Cardiac muscle cell (in vitro differentiated cells and primary cell): ENCODE data around the gene ZNF469. TPM values are rescaled to one million over a fixed set of nuclear protein-coding genes. Genes with fewer than 3 reads are reported as not detected.

ENCODE experiments used
- DNase-seq, 2 donors: peaks; one replicate each; pipeline versions ENCODE4 v3.0.0 to v3.0.0-alpha.2; 2010 to 2017; ENCODE audit warnings: low read depth in 1 of 2, low spot score in 1 of 2
- H3K27ac ChIP-seq: fragments of 200-600 bp; sonication (generic); 2 replicates; pipeline ENCODE4 v1.5.1; 2016
- H3K27me3 ChIP-seq: fragments of 200-600 bp; sonication (generic); 2 replicates; pipeline ENCODE4 v1.6.0; 2016; ENCODE audit warnings: control low read depth
- H3K36me3 ChIP-seq: fragments of 200-600 bp; sonication (generic); 2 replicates; pipeline ENCODE4 v1.5.1; 2016; ENCODE audit warnings: control low read depth
- H3K4me1 ChIP-seq: fragments of 200-600 bp; sonication (generic); 2 replicates; pipeline ENCODE4 v1.8.1; 2017; ENCODE audit warnings: low read depth, mild to moderate bottlenecking, mixed run types
- H3K4me3 ChIP-seq: fragments of 200-600 bp; sonication (generic); 2 replicates; pipeline ENCODE4 v1.5.1; 2016; ENCODE audit warnings: mild to moderate bottlenecking
- H3K9me3 ChIP-seq: fragments of 200-600 bp; sonication (generic); 2 replicates; pipeline ENCODE4 v1.5.1; 2017; ENCODE audit warnings: low read depth, mild to moderate bottlenecking, control low read depth
- CTCF ChIP-seq: IDR thresholded peaks from 2 replicates; pipeline ENCODE4 v1.5.1; 2012; ENCODE audit warnings: low read depth, mild to moderate bottlenecking, low read length
- polyA plus RNA-seq: library from polyadenylated mRNA; unstranded; fragments of >200 nt; fragmentation: Nextera tagmentation; extraction: Ambion mirVana; gene quantifications from 2 replicates; pipeline ENCODE4 v1.2.1, GENCODE V29; 2016
- total RNA-seq: library from RNA; depleted of rRNA; stranded (reverse); fragments of >200 nt; gene quantifications from 2 replicates; pipeline ENCODE4 v1.2.3, GENCODE V29; 2016

The ZNF469 gene
- total and polyA plus RNA-seq, 2 experiments from 2014 or later, result 0.09 to 0.24 TPM

GRCh38 chr16:88360999-88361398 lies 21.8 kb upstream of the ZNF469 start:
- H3K27ac ChIP-seq, result no peak overlapping the region
- TF ChIP-seq CTCF, result no peak
- H3K9me3 ChIP-seq, result no peaks in the 10 kb centered on the region
- no peaks in the 10 kb centered on the region for H3K36me3 ChIP-seq
- no peak overlapping the region for H3K4me3 ChIP-seq
- H3K4me1 ChIP-seq, result no peaks in the 10 kb centered on the region
- DNase-seq, result no peak
- H3K27me3 ChIP-seq, result no peaks in the 10 kb centered on the region

- DNase-seq, result no peak
- Histone ChIP-seq H3K4me3 (no peak overlapping the region), H3K27ac (no peak overlapping the region), H3K9me3 (no peaks in the 10 kb centered on the region), H3K27me3 (no peaks in the 10 kb centered on the region), H3K4me1 (no peaks in the 10 kb centered on the region), H3K36me3 (no peaks in the 10 kb centered on the region)
- TF ChIP-seq CTCF, result no peak
These were observed 21.0 kb upstream of the ZNF469 start for GRCh38 chr16:88361775-88362174.

GRCh38 chr16:88363239-88363891 lies 19.4 kb upstream of the ZNF469 start:
- H3K4me3 ChIP-seq, result no peak overlapping the region
- DNase-seq, result no peak
- H3K27me3 ChIP-seq, result no peaks in the 10 kb centered on the region
- no peak for TF ChIP-seq CTCF
- no peaks in the 10 kb centered on the region for H3K4me1 ChIP-seq
- no peak overlapping the region for H3K27ac ChIP-seq
- H3K36me3 ChIP-seq, result no peaks in the 10 kb centered on the region
- no peaks in the 10 kb centered on the region for H3K9me3 ChIP-seq

- DNase-seq, result no peak
- H3K4me3 ChIP-seq, result no peak overlapping the region
- TF ChIP-seq CTCF, result no peak
- H3K27ac ChIP-seq, result no peak overlapping the region
- no peaks in the 10 kb centered on the region for H3K27me3 ChIP-seq
- H3K36me3 ChIP-seq, result no peaks in the 10 kb centered on the region
- no peaks in the 10 kb centered on the region for H3K9me3 ChIP-seq
- no peaks in the 10 kb centered on the region for H3K4me1 ChIP-seq
These were observed 17.4 kb upstream of the ZNF469 start for GRCh38 chr16:88365244-88365865.

- H3K27ac ChIP-seq, result no peak overlapping the region
- no peaks in the 10 kb centered on the region for H3K36me3 ChIP-seq
- no peak for DNase-seq
- no peaks in the 10 kb centered on the region for H3K4me1 ChIP-seq
- TF ChIP-seq CTCF, result no peak
- no peaks in the 10 kb centered on the region for H3K9me3 ChIP-seq
- no peaks in the 10 kb centered on the region for H3K27me3 ChIP-seq
- H3K4me3 ChIP-seq, result no peak overlapping the region
These were observed 16.6 kb upstream of the ZNF469 start for GRCh38 chr16:88366032-88366703.
